Loucy (cell line): ENCODE data around the gene ZNF865.

Experiments
- H2AFZ ChIP-seq: fragments of 200-600 bp; sonication (generic); 2 replicates; pipeline ENCODE4 v1.6.0; 2016; ENCODE audit warnings: antibody characterized with exemption, mild to moderate bottlenecking, low read length, moderate library complexity
- H3F3A ChIP-seq: fragments of 200-600 bp; 2 replicates; pipeline ENCODE4 v1.6.0; 2016; ENCODE audit warnings: antibody characterized with exemption, low read depth, mild to moderate bottlenecking
- H3K27me3 ChIP-seq: fragments of 200-600 bp; sonication (generic); 2 replicates; pipeline ENCODE4 v1.6.1; 2014; ENCODE audit warnings: low read length, mild to moderate bottlenecking; ENCODE audit not compliant: insufficient read depth, poor library complexity, severe bottlenecking
- H3K36me3 ChIP-seq: fragments of 200-600 bp; sonication (generic); 2 replicates; pipeline ENCODE4 v1.6.1; 2016; ENCODE audit warnings: low read length; ENCODE audit not compliant: insufficient read depth
- H3K4me1 ChIP-seq: fragments of 200-600 bp; sonication (generic); 2 replicates; pipeline ENCODE4 v1.5.1; 2014; ENCODE audit warnings: low read length, mild to moderate bottlenecking; ENCODE audit not compliant: insufficient read depth, poor library complexity, severe bottlenecking
- H3K4me2 ChIP-seq: fragments of 200-600 bp; sonication (generic); 2 replicates; pipeline ENCODE4 v1.6.0; 2014; ENCODE audit warnings: antibody characterized with exemption, low read length, low read depth, mild to moderate bottlenecking; ENCODE audit not compliant: poor library complexity, severe bottlenecking
- H3K4me3 ChIP-seq: fragments of 200-600 bp; sonication (generic); 2 replicates; pipeline ENCODE4 v1.5.1; 2014; ENCODE audit warnings: low read length, mild to moderate bottlenecking, mixed read lengths; ENCODE audit not compliant: poor library complexity, severe bottlenecking
- H3K79me2 ChIP-seq: fragments of 200-600 bp; sonication (generic); 2 replicates; pipeline ENCODE4 v1.6.1; 2014; ENCODE audit warnings: low read length; ENCODE audit not compliant: insufficient read depth
- H3K9ac ChIP-seq: fragments of 200-600 bp; sonication (generic); 2 replicates; pipeline ENCODE4 v1.6.0; 2014; ENCODE audit warnings: mild to moderate bottlenecking, low read depth, low read length, moderate library complexity; ENCODE audit not compliant: poor library complexity, severe bottlenecking
- H3K9me2 ChIP-seq: fragments of 200-600 bp; sonication (generic); replicated peaks from 2 replicates; pipeline ENCODE4 v1.6.1; 2016; ENCODE audit warnings: low read depth, low read length, mixed read lengths
- H3K9me3 ChIP-seq: fragments of 200-600 bp; sonication (generic); 2 replicates; pipeline ENCODE4 v1.6.1; 2014; ENCODE audit warnings: mild to moderate bottlenecking, antibody characterized with exemption, low read length, low read depth; ENCODE audit not compliant: insufficient read depth
- H4K20me1 ChIP-seq: fragments of 200-600 bp; sonication (generic); 2 replicates; pipeline ENCODE4 v1.6.0; 2014; ENCODE audit warnings: antibody characterized with exemption, low read length, mild to moderate bottlenecking; ENCODE audit not compliant: insufficient read depth, poor library complexity, severe bottlenecking
- CTCF ChIP-seq: fragments of 200-600 bp; sonication (generic); conservative IDR thresholded peaks from 2 replicates; pipeline ENCODE4 v1.5.1; 2014; ENCODE audit warnings: mild to moderate bottlenecking, antibody characterized with exemption, low read length
- EZH2phosphoT487 ChIP-seq: fragments of 200-600 bp; IDR thresholded peaks from 2 replicates; pipeline ENCODE4 v1.6.1; 2018; ENCODE audit warnings: antibody characterized with exemption, mild to moderate bottlenecking, moderate library complexity, borderline replicate concordance

The ZNF865 gene

GRCh38 chr19:55660991-55661390 is 55.5 kb downstream of the ZNF865 start:
- Histone ChIP-seq H3K27me3 (no peaks in the 10 kb centered on the region), H3K4me2 (no peak overlapping the region), H4K20me1 (peaks cover 94% of the 10 kb centered on the region), H2AFZ (no peak overlapping the region), H3K9me3 (no peaks in the 10 kb centered on the region), H3K79me2 (peaks cover 96% of the 10 kb centered on the region), H3K36me3 (peaks cover 65% of the 10 kb centered on the region), H3K9ac (no peak overlapping the region), H3K4me1 (peaks cover 33% of the 10 kb centered on the region), H3K4me3 (no peak overlapping the region), H3F3A (no peaks in the 10 kb centered on the region), H3K9me2 (no peaks in the 10 kb centered on the region)
- TF ChIP-seq CTCF (no peak), EZH2phosphoT487 (no peak)

- H3K4me3 ChIP-seq: no peak overlapping the region
- peaks cover 96% of the 10 kb centered on the region for H3K79me2 ChIP-seq
- H3K27me3 ChIP-seq: no peaks in the 10 kb centered on the region
- no peak overlapping the region for H3K9ac ChIP-seq
- H3K36me3 ChIP-seq: peaks cover 73% of the 10 kb centered on the region
- no peak for TF ChIP-seq EZH2phosphoT487
- TF ChIP-seq CTCF: no peak
- no peaks in the 10 kb centered on the region for H3K9me2 ChIP-seq
- H3K4me2 ChIP-seq: no peak overlapping the region
- H2AFZ ChIP-seq: no peak overlapping the region
- no peaks in the 10 kb centered on the region for H3K9me3 ChIP-seq
- H3K4me1 ChIP-seq: peaks cover 27% of the 10 kb centered on the region
- no peaks in the 10 kb centered on the region for H3F3A ChIP-seq
- H4K20me1 ChIP-seq: peaks cover 94% of the 10 kb centered on the region
Observed at GRCh38 chr19:55661826-55662225, 56.4 kb downstream of the ZNF865 start.

GRCh38 chr19:55663846-55664536 is 58.5 kb downstream of the ZNF865 start:
- peaks cover 95% of the 10 kb centered on the region for H3K36me3 ChIP-seq

More at GRCh38 chr19:55663846-55664536, 58.5 kb downstream of the ZNF865 start:
- H3K79me2 ChIP-seq: peaks cover 96% of the 10 kb centered on the region
- no peak overlapping the region for H2AFZ ChIP-seq
- H3K9me2 ChIP-seq: no peaks in the 10 kb centered on the region
- H3K4me3 ChIP-seq: no peak overlapping the region
- peaks cover 92% of the 10 kb centered on the region for H4K20me1 ChIP-seq
- no peak overlapping the region for H3K9ac ChIP-seq
- no peaks in the 10 kb centered on the region for H3K27me3 ChIP-seq
- no peak overlapping the region for H3K4me2 ChIP-seq
- H3K4me1 ChIP-seq: peaks cover 6% of the 10 kb centered on the region
- H3K9me3 ChIP-seq: no peaks in the 10 kb centered on the region
- TF ChIP-seq EZH2phosphoT487 (no peak), CTCF (no peak)
- H3F3A ChIP-seq: no peaks in the 10 kb centered on the region
